Keratinocyte (primary cell): Measurements from ENCODE around the gene NAXE. TPM values are rescaled to one million over a fixed set of nuclear protein-coding genes. Genes with fewer than 3 reads are reported as not detected.

Source experiments
- DNase-seq: peaks from one replicate; pipeline ENCODE4 v3.0.0-alpha.2; 2011; ENCODE audit warnings: low read depth, missing footprints, low spot score
- FAIRE-seq: peaks from 2 replicates; lab custom pipeline; 2011; peaks lifted over from hg19 to GRCh38; lab: Jason Lieb, UNC
- H2AFZ ChIP-seq: 2 replicates; pipeline ENCODE4 v1.6.0; 2012; ENCODE audit warnings: low read length, control low read depth, inconsistent platforms; ENCODE audit not compliant: control insufficient read depth
- H3K27ac ChIP-seq: 2 replicates; pipeline ENCODE4 v1.5.1; 2011; ENCODE audit warnings: low read length; ENCODE audit not compliant: control insufficient read depth, insufficient read depth
- H3K27me3 ChIP-seq: 3 replicates; pipeline ENCODE4 v1.6.0; 2011; ENCODE audit warnings: low read length; ENCODE audit not compliant: control insufficient read depth, insufficient read depth; ENCODE audit errors: extremely low read depth
- H3K36me3 ChIP-seq, 2 experiments: 2 replicates in 1 of 2; 3 replicates in 1 of 2; pipeline ENCODE4 v1.5.1; 2011; ENCODE audit warnings: low read length in 2 of 2, mild to moderate bottlenecking in 1 of 2; ENCODE audit not compliant: control insufficient read depth in 2 of 2, insufficient read depth in 2 of 2; ENCODE audit errors: extremely low read depth in 1 of 2
- H3K4me1 ChIP-seq: 3 replicates; pipeline ENCODE4 v1.5.1; 2011; ENCODE audit warnings: low read length; ENCODE audit not compliant: control insufficient read depth, insufficient read depth; ENCODE audit errors: extremely low read depth
- H3K4me2 ChIP-seq: 3 replicates; pipeline ENCODE4 v1.6.0; 2011; ENCODE audit warnings: low read depth, low read length; ENCODE audit not compliant: control insufficient read depth, insufficient read depth; ENCODE audit errors: extremely low read depth
- H3K4me3 ChIP-seq, 3 experiments: fragments of 200-600 bp in 1 of 3; sonication (generic) in 1 of 3; 2 replicates in 2 of 3; 3 replicates in 1 of 3; pipeline ENCODE4 v1.5.1; 2011 to 2016; ENCODE audit warnings: low read length in 3 of 3, mild to moderate bottlenecking in 3 of 3, control low read depth in 2 of 3, inconsistent platforms in 1 of 3, low read depth in 1 of 3, mixed read lengths in 1 of 3, mixed run types in 1 of 3, moderate library complexity in 1 of 3; ENCODE audit not compliant: control insufficient read depth in 2 of 3, insufficient read depth in 2 of 3; ENCODE audit errors: extremely low read depth in 1 of 3
- H3K79me2 ChIP-seq: 2 replicates; pipeline ENCODE4 v1.6.0; 2012; ENCODE audit warnings: low read length; ENCODE audit not compliant: control insufficient read depth, insufficient read depth
- H3K9ac ChIP-seq: 3 replicates; pipeline ENCODE4 v1.6.0; 2011; ENCODE audit warnings: low read length; ENCODE audit not compliant: control insufficient read depth, insufficient read depth; ENCODE audit errors: extremely low read depth
- H3K9me1 ChIP-seq: 3 replicates; pipeline ENCODE4 v1.6.0; 2011; ENCODE audit warnings: low read length; ENCODE audit not compliant: control insufficient read depth, insufficient read depth; ENCODE audit errors: extremely low read depth
- H3K9me3 ChIP-seq: 2 replicates; pipeline ENCODE4 v1.5.1; 2012; ENCODE audit warnings: low read depth, low read length; ENCODE audit not compliant: control insufficient read depth
- H4K20me1 ChIP-seq: 3 replicates; pipeline ENCODE4 v1.6.0; 2011; ENCODE audit warnings: low read length; ENCODE audit not compliant: control insufficient read depth, insufficient read depth; ENCODE audit errors: extremely low read depth
- CTCF ChIP-seq, 3 experiments: IDR thresholded peaks in 1 of 3; conservative IDR thresholded peaks in 1 of 3; optimal IDR thresholded peaks in 1 of 3; 2 replicates in 2 of 3; 3 replicates in 1 of 3; pipeline versions ENCODE3 to v1.5.1; 2011; ENCODE audit warnings: low read length in 3 of 3, mild to moderate bottlenecking in 3 of 3, moderate library complexity in 2 of 3, control low read depth in 1 of 3, inconsistent platforms in 1 of 3; ENCODE audit not compliant: insufficient read depth in 2 of 3; ENCODE audit errors: extremely low read depth in 1 of 3
- EZH2 ChIP-seq: IDR thresholded peaks from one replicate; pipeline ENCODE4 v1.6.1; 2012; ENCODE audit warnings: inconsistent platforms, mild to moderate bottlenecking, low read length, moderate library complexity
- dilution Hi-C: fragments of 300-500 bp; cut with MboI; formaldehyde crosslinking; loops from one replicate; pipeline ENCODE4 v1.7.0; 2020; ENCODE audit warnings: low sequenced_read_pairs; ENCODE audit not compliant: extremely low pct_ligation_motif_present
- polyA plus RNA-seq, 5 experiments: library from polyadenylated mRNA; depleted of rRNA in 3 of 5; stranded (reverse) in 3 of 5; stranded (forward) in 1 of 5; unstranded in 1 of 5; fragments of >200 nt; gene quantifications; 1 replicate in 1 of 5; 2 replicates in 3 of 5; 3 replicates in 1 of 5; pipeline versions ENCODE4 v1.2.1 to v1.2.3, GENCODE V29; 2011 to 2012; ENCODE audit warnings: missing spikeins in 2 of 5, low read depth in 1 of 5, low replicate concordance in 1 of 5

Gene NAXE
- polyA plus RNA-seq, 1 donor (not counting 4 experiments of a cell fraction or from before 2014, with no cell fraction given) = 74.7 TPM

GRCh38 chr1:156594190-156594589, 2.6 kb downstream of the NAXE start:
- Histone ChIP-seq H3K27ac (no peak overlapping the region), H4K20me1 (no peaks in the 10 kb centered on the region), H3K27me3 (no peaks in the 10 kb centered on the region), H3K36me3 (peaks cover 43 to 45% of the 10 kb centered on the region in 2 experiments), H3K4me3 (no peak overlapping the region), H3K79me2 (peaks cover 15% of the 10 kb centered on the region), H3K9me3 (no peaks in the 10 kb centered on the region), H2AFZ (no peak overlapping the region), H3K9ac (no peak overlapping the region), H3K4me2 (no peak overlapping the region), H3K9me1 (no peaks in the 10 kb centered on the region), H3K4me1 (peaks cover 11% of the 10 kb centered on the region)
- dilution Hi-C loops = no loop called here
- DNase-seq (no peak), FAIRE-seq (no peak)
- TF ChIP-seq EZH2 = no peak
- TF ChIP-seq CTCF (optimal IDR thresholded peaks at IDR 0.05 in 1 of 3, IDR thresholded peaks at IDR 0.05 in 1 of 3, conservative IDR thresholded peaks at IDR 0.05 in 1 of 3; ENCODE audit: extremely low read depth in 1 of 3, insufficient read depth in 2 of 3, low read length in 3 of 3) = no peak

GRCh38 chr1:156595016-156595415, 3.4 kb downstream of the NAXE start:
- H3K4me1 ChIP-seq = peaks cover 18% of the 10 kb centered on the region
- H3K36me3 ChIP-seq = peaks cover 43 to 45% of the 10 kb centered on the region in 2 experiments
- H3K27ac ChIP-seq = no peak overlapping the region
- TF ChIP-seq EZH2 (no peak), CTCF (optimal IDR thresholded peaks at IDR 0.05 in 1 of 3, IDR thresholded peaks at IDR 0.05 in 1 of 3, conservative IDR thresholded peaks at IDR 0.05 in 1 of 3; ENCODE audit: extremely low read depth in 1 of 3, insufficient read depth in 2 of 3, low read length in 3 of 3) (no peak)
- no peak overlapping the region for H2AFZ ChIP-seq
- H3K9me1 ChIP-seq = no peaks in the 10 kb centered on the region
- no peaks in the 10 kb centered on the region for H3K27me3 ChIP-seq
- DNase-seq (no peak), FAIRE-seq (no peak)
- no peak overlapping the region for H3K4me2 ChIP-seq
- no peak overlapping the region for H3K4me3 ChIP-seq
- H3K9ac ChIP-seq = no peak overlapping the region
- dilution Hi-C loops = no loop called here
- H3K9me3 ChIP-seq = no peaks in the 10 kb centered on the region
- no peaks in the 10 kb centered on the region for H4K20me1 ChIP-seq
- H3K79me2 ChIP-seq = peaks cover 23% of the 10 kb centered on the region
